Breast epithelium (tissue), 4 donors: Measurements from ENCODE around the gene SLC1A3. TPM values are rescaled to one million over a fixed set of nuclear protein-coding genes. Genes with fewer than 3 reads are reported as not detected.

Source experiments
- DNase-seq, 2 donors: peaks; one replicate each; pipeline ENCODE4 v3.0.0-alpha.2; 2019; ENCODE audit warnings: low spot score in 2 of 2
- H3K27ac ChIP-seq, 2 donors: fragments of 200-600 bp; sonication (generic) in 1 of 2; one replicate each; pipeline ENCODE4 v1.5.1; 2016 to 2019; ENCODE audit warnings: mild to moderate bottlenecking in 1 of 2
- H3K27me3 ChIP-seq, 2 donors: fragments of 200-600 bp; sonication (generic) in 1 of 2; one replicate each; pipeline versions ENCODE4 v1.5.1 to v1.6.0; 2017 to 2019; ENCODE audit warnings: control low read depth in 1 of 2, mild to moderate bottlenecking in 1 of 2
- H3K36me3 ChIP-seq: fragments of 200-600 bp; one replicate; pipeline ENCODE4 v1.5.1; 2019
- H3K4me1 ChIP-seq, 2 donors: fragments of 200-600 bp; sonication (generic); one replicate each; pipeline ENCODE4 v1.5.1; 2016 to 2019; ENCODE audit warnings: control low read depth in 1 of 2
- H3K4me3 ChIP-seq, 3 donors: fragments of 200-600 bp; sonication (generic); 1 replicate in 2 of 3; 2 replicates in 1 of 3; pipeline ENCODE4 v1.5.1; 2016 to 2019; ENCODE audit warnings: mild to moderate bottlenecking in 3 of 3, moderate library complexity in 2 of 3
- H3K9me3 ChIP-seq, 2 donors: fragments of 200-600 bp; sonication (generic) in 1 of 2; one replicate each; pipeline ENCODE4 v1.5.1; 2016 to 2019; ENCODE audit warnings: control low read depth in 1 of 2
- CTCF ChIP-seq, 3 donors: fragments of 450-650 bp; IDR thresholded peaks; one replicate each; pipeline ENCODE4 v1.5.1; 2016 to 2017; ENCODE audit warnings: antibody characterized with exemption in 3 of 3, mild to moderate bottlenecking in 3 of 3, moderate library complexity in 3 of 3
- POLR2A ChIP-seq: fragments of 450-650 bp; IDR thresholded peaks from one replicate; pipeline ENCODE4 v1.6.1; 2016; ENCODE audit warnings: antibody characterized with exemption, mild to moderate bottlenecking, moderate library complexity
- POLR2AphosphoS5 ChIP-seq, 3 donors: sonication (generic); formaldehyde crosslinking; IDR thresholded peaks; one replicate each; pipeline ENCODE4 v1.6.1; 2017; ENCODE audit warnings: antibody characterized with exemption in 3 of 3
- intact Hi-C: fragments of 100-400 bp; cut with DNase I; formaldehyde crosslinking; loops from one replicate; pipeline ENCODE4 v1.15.1; 2023; ENCODE audit warnings: low total_unique reads
- total RNA-seq, 3 donors: library from RNA; depleted of rRNA; stranded (reverse); fragments of >200 nt; gene quantifications; one replicate each; pipeline ENCODE4 v1.1.0, GENCODE V29; 2016

The SLC1A3 gene
- total RNA-seq, 3 donors from 2014 or later: 29.8 to 122 (median 87.5) TPM

DNA sequence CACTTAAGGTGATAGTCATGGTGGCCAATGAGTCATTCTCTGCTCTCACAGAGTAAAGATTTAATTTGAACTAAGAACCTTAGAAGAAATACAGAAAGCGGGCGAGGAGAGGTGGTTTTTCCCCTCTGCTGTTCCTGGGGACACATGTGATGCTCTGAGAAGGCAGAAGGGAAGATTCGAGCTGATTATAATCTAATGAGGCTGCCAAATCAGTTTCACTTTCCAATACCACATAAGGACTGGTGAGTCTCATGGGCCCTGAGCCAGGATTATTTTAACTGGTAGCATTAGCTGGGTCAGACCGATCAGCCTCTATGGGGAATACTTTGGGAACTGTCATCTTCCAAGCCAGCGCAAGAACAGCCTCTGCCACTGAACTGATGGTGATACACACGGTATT is 116.5 kb downstream of the SLC1A3 start:
- TF ChIP-seq POLR2A (no peak), CTCF (IDR thresholded peaks at IDR 0.05) (no peak), POLR2AphosphoS5 (IDR thresholded peaks at IDR 0.05) (no peak)
- Histone ChIP-seq H3K27ac (no peak overlapping the region), H3K27me3 (no peaks in the 10 kb centered on the region), H3K4me3 (no peak overlapping the region), H3K36me3 (no peaks in the 10 kb centered on the region), H3K4me1 (no peaks in the 10 kb centered on the region), H3K9me3 (no peaks in the 10 kb centered on the region)
- no peak for DNase-seq
- intact Hi-C loops: no loop called here

- H3K4me3 ChIP-seq: no peak overlapping the region
- H3K27me3 ChIP-seq: no peaks in the 10 kb centered on the region
- H3K4me1 ChIP-seq: no peaks in the 10 kb centered on the region
- H3K36me3 ChIP-seq: no peaks in the 10 kb centered on the region
- TF ChIP-seq POLR2A (no peak), CTCF (IDR thresholded peaks at IDR 0.05) (no peak), POLR2AphosphoS5 (IDR thresholded peaks at IDR 0.05) (no peak)
- H3K9me3 ChIP-seq: no peaks in the 10 kb centered on the region
- intact Hi-C loops: no loop called here
- H3K27ac ChIP-seq: no peak overlapping the region
- DNase-seq: no peak
Observed at GRCh38 chr5:36723912-36724311, 117.5 kb downstream of the SLC1A3 start.

DNA sequence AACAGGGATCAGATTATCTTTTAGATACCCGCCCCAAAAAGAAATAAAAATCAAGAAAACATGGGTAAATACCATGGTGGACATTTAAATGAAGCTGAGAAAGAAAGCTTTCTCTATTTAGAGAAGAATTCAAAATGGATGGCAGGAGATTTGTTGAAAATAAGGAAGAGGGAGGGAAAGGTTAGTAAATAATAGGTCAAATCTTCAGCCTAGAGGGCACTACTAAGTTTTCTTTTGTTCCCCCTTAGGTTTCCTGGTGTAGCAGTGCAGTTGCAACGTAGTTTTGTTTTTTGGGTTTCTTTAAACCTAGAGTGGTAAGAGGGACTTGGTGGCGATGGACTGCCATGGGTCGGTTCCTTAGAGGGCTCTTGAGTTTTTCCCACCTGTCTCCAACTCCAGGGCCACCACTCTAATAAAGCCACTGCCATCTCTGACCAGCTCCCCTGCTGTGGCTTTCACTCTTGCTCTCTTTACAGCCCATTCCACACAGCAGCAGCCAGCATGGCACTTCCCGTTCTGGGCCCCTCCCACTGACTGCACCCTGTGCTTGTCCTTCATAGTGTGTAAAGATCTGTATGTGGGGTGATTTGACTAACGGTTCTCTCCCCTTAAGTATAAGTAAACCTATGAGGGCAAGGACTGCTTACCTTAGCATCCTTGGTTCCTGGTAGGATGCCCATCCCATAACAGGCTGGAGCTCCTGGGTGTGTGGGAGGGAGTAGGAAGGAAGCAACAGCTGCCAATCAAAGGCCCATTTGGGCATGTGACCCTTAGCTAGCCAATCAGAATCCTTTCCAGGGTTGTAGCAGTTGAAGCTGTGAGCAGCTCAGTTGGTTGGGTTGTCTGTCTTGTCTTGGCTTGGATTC is 118.3 kb downstream of the SLC1A3 start:
- Histone ChIP-seq H3K9me3 (no peaks in the 10 kb centered on the region), H3K36me3 (no peaks in the 10 kb centered on the region), H3K27ac (no peak overlapping the region), H3K4me3 (no peak overlapping the region), H3K27me3 (no peaks in the 10 kb centered on the region), H3K4me1 (no peaks in the 10 kb centered on the region)
- DNase-seq: no peak
- intact Hi-C loops: no loop called here
- TF ChIP-seq POLR2A: no peak
- TF ChIP-seq POLR2AphosphoS5 (IDR thresholded peaks at IDR 0.05): no peak
- TF ChIP-seq CTCF (IDR thresholded peaks at IDR 0.05): no peak

GRCh38 chr5:36726317-36726716 is 119.9 kb downstream of the SLC1A3 start:
- DNase-seq: no peak
- intact Hi-C loops: no loop called here
- no peaks in the 10 kb centered on the region for H3K27me3 ChIP-seq
- TF ChIP-seq CTCF (IDR thresholded peaks at IDR 0.05): no peak
- no peak for TF ChIP-seq POLR2A
- no peak for TF ChIP-seq POLR2AphosphoS5 (IDR thresholded peaks at IDR 0.05)
- no peaks in the 10 kb centered on the region for H3K9me3 ChIP-seq
- no peaks in the 10 kb centered on the region for H3K4me1 ChIP-seq
- no peaks in the 10 kb centered on the region for H3K36me3 ChIP-seq
- H3K4me3 ChIP-seq: no peak overlapping the region
- H3K27ac ChIP-seq: no peak overlapping the region

DNA sequence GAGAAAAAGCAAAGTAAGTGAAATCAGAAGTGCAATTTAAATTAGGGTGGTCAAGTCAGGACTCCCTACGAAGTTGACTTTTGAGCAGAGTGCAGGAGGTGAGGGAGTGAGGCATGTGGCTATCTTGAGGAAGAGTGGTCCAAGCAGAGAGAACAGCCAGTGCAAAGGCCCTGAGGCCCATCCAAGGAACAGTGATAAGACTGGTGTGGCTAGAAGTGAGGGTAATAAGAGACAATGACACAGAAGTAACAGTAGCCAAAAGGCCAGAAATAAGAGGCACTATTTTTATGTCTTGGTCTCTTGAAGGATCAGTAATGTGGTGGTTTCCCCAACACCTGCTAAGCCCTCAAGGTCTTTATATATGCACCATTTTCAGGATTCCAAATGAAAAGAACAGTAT is 120.4 kb downstream of the SLC1A3 start:
- intact Hi-C loops: no loop called here
- DNase-seq: no peak
- Histone ChIP-seq H3K36me3 (no peaks in the 10 kb centered on the region), H3K27ac (no peak overlapping the region), H3K4me3 (no peak overlapping the region), H3K27me3 (no peaks in the 10 kb centered on the region), H3K9me3 (no peaks in the 10 kb centered on the region), H3K4me1 (no peaks in the 10 kb centered on the region)
- TF ChIP-seq POLR2AphosphoS5 (IDR thresholded peaks at IDR 0.05) (no peak), CTCF (IDR thresholded peaks at IDR 0.05) (no peak), POLR2A (no peak)
